OCI-LY1 (cell line): ENCODE measurements around the gene GUCY1B1.

Experiments used
- H2AFZ ChIP-seq: fragments of 200-600 bp; sonication (generic), shearing (Covaris generic); 2 replicates; pipeline ENCODE4 v1.6.0; 2014; ENCODE audit warnings: antibody characterized with exemption, mild to moderate bottlenecking, low read length
- H3F3A ChIP-seq: fragments of 200-600 bp; sonication (generic), shearing (Covaris generic); 2 replicates; pipeline ENCODE4 v1.6.0; 2014; ENCODE audit warnings: mild to moderate bottlenecking, antibody characterized with exemption, low read length, moderate library complexity; ENCODE audit not compliant: insufficient read depth
- H3K27ac ChIP-seq: fragments of 200-600 bp; sonication (generic); 2 replicates; pipeline ENCODE4 v1.5.1; 2014; ENCODE audit warnings: low read length, mixed run types, mild to moderate bottlenecking, low read depth; ENCODE audit not compliant: poor library complexity, severe bottlenecking
- H3K27me3 ChIP-seq: fragments of 200-600 bp; sonication (generic); 2 replicates; pipeline ENCODE4 v1.6.0; 2014; ENCODE audit warnings: antibody characterized with exemption, mild to moderate bottlenecking, low read length, moderate library complexity; ENCODE audit not compliant: insufficient read depth
- H3K36me3 ChIP-seq: fragments of 200-600 bp; sonication (generic); 2 replicates; pipeline ENCODE4 v1.6.1; 2014; ENCODE audit warnings: mild to moderate bottlenecking, antibody characterized with exemption, low read length, moderate library complexity, mixed read lengths; ENCODE audit not compliant: insufficient read depth
- H3K4me1 ChIP-seq: fragments of 200-600 bp; sonication (generic); 2 replicates; pipeline ENCODE4 v1.5.1; 2014; ENCODE audit warnings: mild to moderate bottlenecking, low read length, moderate library complexity; ENCODE audit not compliant: insufficient read depth, severe bottlenecking
- H3K4me2 ChIP-seq: fragments of 200-600 bp; sonication (generic), shearing (Covaris generic); 2 replicates; pipeline ENCODE4 v1.6.1; 2014; ENCODE audit warnings: low read length
- H3K4me3 ChIP-seq: fragments of 200-600 bp; sonication (generic); 2 replicates; pipeline ENCODE4 v1.5.1; 2014; ENCODE audit warnings: low read length, low read depth, mild to moderate bottlenecking, mixed read lengths; ENCODE audit not compliant: poor library complexity, severe bottlenecking
- H3K79me2 ChIP-seq: fragments of 200-600 bp; shearing (Covaris generic); 2 replicates; pipeline ENCODE4 v1.6.1; 2016; ENCODE audit warnings: mixed run types, low read length, mixed read lengths; ENCODE audit not compliant: insufficient read depth
- H3K9ac ChIP-seq: fragments of 200-600 bp; sonication (generic), shearing (Covaris generic); 2 replicates; pipeline ENCODE4 v1.6.1; 2014; ENCODE audit warnings: mild to moderate bottlenecking, low read length, mixed read lengths
- H3K9me2 ChIP-seq: fragments of 200-600 bp; sonication (generic), shearing (Covaris generic); 2 replicates; pipeline ENCODE4 v1.6.1; 2014; ENCODE audit warnings: low read depth, mild to moderate bottlenecking, low read length, mixed read lengths
- H3K9me3 ChIP-seq: fragments of 200-600 bp; shearing (Covaris generic); 2 replicates; pipeline ENCODE4 v1.6.1; 2014; ENCODE audit warnings: low read length, mixed read lengths
- H4K20me1 ChIP-seq: fragments of 200-600 bp; sonication (generic), shearing (Covaris generic); 2 replicates; pipeline ENCODE4 v1.6.0; 2016; ENCODE audit warnings: mild to moderate bottlenecking, low read length; ENCODE audit not compliant: insufficient read depth
- EZH2 ChIP-seq: fragments of 200-600 bp; sonication (generic), shearing (Covaris generic); IDR thresholded peaks from 2 replicates; pipeline ENCODE4 v1.8.0; 2017; ENCODE audit warnings: borderline replicate concordance, mixed run types, mild to moderate bottlenecking, antibody characterized with exemption, low read length, moderate library complexity, mixed read lengths
- TF ChIP-seq, protein P1 (sequence below): fragments of 200-600 bp; sonication (generic), shearing (Covaris generic); IDR thresholded peaks from 2 replicates; pipeline ENCODE4 v1.5.1; 2017; ENCODE audit warnings: mild to moderate bottlenecking, antibody characterized with exemption, low read length, moderate library complexity, mixed read lengths

GUCY1B1 gene

DNA sequence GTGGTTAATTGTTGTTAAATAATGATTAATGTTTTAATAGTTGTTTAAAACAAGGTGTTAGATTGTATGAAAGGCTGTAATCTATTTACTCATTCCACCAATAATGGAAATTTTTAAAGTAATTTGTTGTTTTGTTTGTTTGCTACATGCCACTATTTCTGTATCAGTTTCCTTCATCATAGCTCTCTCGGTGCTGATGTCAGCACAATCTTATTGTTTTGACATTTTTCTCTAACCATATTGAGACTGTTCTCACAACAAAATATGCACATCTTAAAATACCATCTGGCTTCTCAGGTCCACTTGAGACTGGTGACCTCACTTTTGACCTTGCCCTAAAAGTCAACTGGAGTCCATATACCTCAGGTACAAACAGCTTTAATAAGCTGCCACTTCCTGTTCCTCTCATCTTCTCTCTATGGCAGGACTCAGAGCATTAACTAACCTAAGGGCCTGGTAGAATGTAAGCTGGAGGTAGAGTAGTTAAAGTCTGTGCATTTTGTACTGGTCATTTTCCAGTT is 1.0 kb upstream of the GUCY1B1 start:
- Histone ChIP-seq H3K79me2 (no peaks in the 10 kb centered on the region), H3K9ac (no peak overlapping the region), H2AFZ (no peak overlapping the region), H3K36me3 (no peaks in the 10 kb centered on the region), H3K9me3 (no peaks in the 10 kb centered on the region), H3K4me1 (no peaks in the 10 kb centered on the region), H4K20me1 (no peaks in the 10 kb centered on the region), H3F3A (no peaks in the 10 kb centered on the region), H3K27me3 (no peaks in the 10 kb centered on the region), H3K9me2 (no peaks in the 10 kb centered on the region), H3K4me2 (no peak overlapping the region), H3K27ac (no peak overlapping the region), H3K4me3 (no peak overlapping the region)
- TF ChIP-seq, protein P1, sequence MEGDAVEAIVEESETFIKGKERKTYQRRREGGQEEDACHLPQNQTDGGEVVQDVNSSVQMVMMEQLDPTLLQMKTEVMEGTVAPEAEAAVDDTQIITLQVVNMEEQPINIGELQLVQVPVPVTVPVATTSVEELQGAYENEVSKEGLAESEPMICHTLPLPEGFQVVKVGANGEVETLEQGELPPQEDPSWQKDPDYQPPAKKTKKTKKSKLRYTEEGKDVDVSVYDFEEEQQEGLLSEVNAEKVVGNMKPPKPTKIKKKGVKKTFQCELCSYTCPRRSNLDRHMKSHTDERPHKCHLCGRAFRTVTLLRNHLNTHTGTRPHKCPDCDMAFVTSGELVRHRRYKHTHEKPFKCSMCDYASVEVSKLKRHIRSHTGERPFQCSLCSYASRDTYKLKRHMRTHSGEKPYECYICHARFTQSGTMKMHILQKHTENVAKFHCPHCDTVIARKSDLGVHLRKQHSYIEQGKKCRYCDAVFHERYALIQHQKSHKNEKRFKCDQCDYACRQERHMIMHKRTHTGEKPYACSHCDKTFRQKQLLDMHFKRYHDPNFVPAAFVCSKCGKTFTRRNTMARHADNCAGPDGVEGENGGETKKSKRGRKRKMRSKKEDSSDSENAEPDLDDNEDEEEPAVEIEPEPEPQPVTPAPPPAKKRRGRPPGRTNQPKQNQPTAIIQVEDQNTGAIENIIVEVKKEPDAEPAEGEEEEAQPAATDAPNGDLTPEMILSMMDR: no peak
- no peak for TF ChIP-seq EZH2

- Histone ChIP-seq H3K27ac (no peak overlapping the region), H3K4me3 (no peak overlapping the region), H3K9me2 (no peaks in the 10 kb centered on the region), H4K20me1 (no peaks in the 10 kb centered on the region), H3F3A (no peaks in the 10 kb centered on the region), H3K79me2 (no peaks in the 10 kb centered on the region), H2AFZ (no peak overlapping the region), H3K36me3 (no peaks in the 10 kb centered on the region), H3K4me1 (no peaks in the 10 kb centered on the region), H3K9me3 (no peaks in the 10 kb centered on the region), H3K4me2 (no peak overlapping the region), H3K9ac (no peak overlapping the region), H3K27me3 (no peaks in the 10 kb centered on the region)
- TF ChIP-seq EZH2: no peak
- TF ChIP-seq, protein P1: no peak
Observed at GRCh38 chr4:155759372-155760252, 791 bp downstream of the GUCY1B1 start.

GRCh38 chr4:155761047-155761446 is 2.2 kb downstream of the GUCY1B1 start:
- Histone ChIP-seq H3K4me1 (no peaks in the 10 kb centered on the region), H3K4me2 (no peak overlapping the region), H3K9me3 (no peaks in the 10 kb centered on the region), H3K79me2 (no peaks in the 10 kb centered on the region), H3K36me3 (no peaks in the 10 kb centered on the region), H3K9ac (no peak overlapping the region), H3K4me3 (no peak overlapping the region), H3F3A (no peaks in the 10 kb centered on the region), H3K27ac (no peak overlapping the region), H3K27me3 (no peaks in the 10 kb centered on the region), H3K9me2 (no peaks in the 10 kb centered on the region), H2AFZ (no peak overlapping the region), H4K20me1 (no peaks in the 10 kb centered on the region)
- TF ChIP-seq EZH2: no peak
- TF ChIP-seq, protein P1: no peak
